Activated T-cell treated with anti-CD3 and anti-CD28 coated beads, Interleukin-2, amount 50 U/mL, for 72 hours (primary cell): Measurements from ENCODE around the gene NPEPPS. TPM values are rescaled to one million over a fixed set of nuclear protein-coding genes. Genes with fewer than 3 reads are reported as not detected.

Source experiments
- ATAC-seq, 2 donors: fragments of 150-1000 bp; cut with Tn5 transposase; replicated peaks in 1 of 2; 2 replicates each; pipeline ENCODE4 v1.10.0; 2021; ENCODE audit warnings: moderate library complexity in 2 of 2, mild to moderate bottlenecking in 1 of 2
- DNase-seq, 2 donors: peaks; one replicate each; pipeline ENCODE4 v3.0.0; 2021 to 2022; ENCODE audit warnings: mixed read lengths in 1 of 2
- H3K27ac Mint-ChIP-seq: one replicate; pipeline ENCODE4 v1.8.0; 2022; ENCODE audit warnings: mild to moderate bottlenecking, moderate library complexity, mixed read lengths
- H3K27me3 Mint-ChIP-seq: one replicate; pipeline ENCODE4 v1.8.0; 2022; ENCODE audit warnings: low read depth, mixed read lengths
- H3K36me3 Mint-ChIP-seq, 2 donors: one replicate each; pipeline ENCODE4 v1.8.0; 2022; ENCODE audit warnings: mixed read lengths in 2 of 2, mild to moderate bottlenecking in 1 of 2; ENCODE audit not compliant: insufficient read depth in 2 of 2
- H3K4me1 Mint-ChIP-seq: one replicate; pipeline ENCODE4 v1.8.0; 2022; ENCODE audit warnings: low read depth, mixed read lengths
- H3K4me3 Mint-ChIP-seq, 2 donors: one replicate each; pipeline ENCODE4 v1.8.0; 2022; ENCODE audit warnings: mild to moderate bottlenecking in 2 of 2, mixed read lengths in 2 of 2, moderate library complexity in 2 of 2
- H3K9me3 Mint-ChIP-seq, 2 donors: one replicate each; pipeline ENCODE4 v1.8.0; 2022; ENCODE audit warnings: mixed read lengths in 2 of 2
- total RNA-seq, 2 donors: library from RNA; stranded (reverse); gene quantifications; one replicate each; pipeline ENCODE4 v1.2.3, GENCODE V29; 2022

The NPEPPS gene
- total RNA-seq, 2 donors from 2014 or later, result 157 to 163 TPM

GRCh38 chr17:47622180-47622549 lies 91.3 kb downstream of the NPEPPS start:
- H3K27me3 Mint-ChIP-seq, result no peaks in the 10 kb centered on the region
- no peak overlapping the region for H3K27ac Mint-ChIP-seq
- H3K36me3 Mint-ChIP-seq, result peaks cover 5 to 34% of the 10 kb centered on the region in 2 donors
- no peak for DNase-seq
- ATAC-seq, result no peak
- no peaks in the 10 kb centered on the region for H3K9me3 Mint-ChIP-seq
- no peak overlapping the region for H3K4me3 Mint-ChIP-seq
- H3K4me1 Mint-ChIP-seq, result peaks cover 30% of the 10 kb centered on the region

DNA sequence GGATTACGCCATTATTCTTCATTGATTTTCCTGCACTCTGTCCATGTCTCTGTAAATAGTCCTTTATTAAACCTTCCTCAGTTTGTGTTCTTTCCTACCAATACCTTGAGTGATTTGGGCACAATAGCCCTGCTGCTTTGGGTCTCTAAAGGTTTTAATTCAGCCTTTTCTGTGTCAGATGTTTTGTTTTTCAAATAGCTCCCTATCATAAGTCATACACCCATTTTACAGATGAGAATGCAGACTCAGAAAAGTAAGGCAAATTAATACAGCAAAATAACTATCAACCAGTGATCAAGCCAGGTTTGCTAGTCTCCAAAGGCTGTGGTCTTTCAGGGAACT lies 93.8 kb downstream of the NPEPPS start:
- H3K27ac Mint-ChIP-seq, result no peak overlapping the region
- no peak for DNase-seq
- no peak overlapping the region for H3K4me3 Mint-ChIP-seq
- peaks cover 3 to 17% of the 10 kb centered on the region in 2 donors for H3K36me3 Mint-ChIP-seq
- ATAC-seq, result no peak
- H3K27me3 Mint-ChIP-seq, result no peaks in the 10 kb centered on the region
- H3K9me3 Mint-ChIP-seq, result no peaks in the 10 kb centered on the region
- peaks cover 20% of the 10 kb centered on the region for H3K4me1 Mint-ChIP-seq

GRCh38 chr17:47628014-47628566 lies 97.2 kb downstream of the NPEPPS start:
- no peak overlapping the region for H3K4me3 Mint-ChIP-seq
- DNase-seq (no peak), ATAC-seq (no peak)
- no peaks in the 10 kb centered on the region for H3K27me3 Mint-ChIP-seq
- H3K27ac Mint-ChIP-seq, result no peak overlapping the region
- H3K36me3 Mint-ChIP-seq, result peaks cover 1 to 3% of the 10 kb centered on the region in 2 donors
- H3K4me1 Mint-ChIP-seq, result no peaks in the 10 kb centered on the region
- H3K9me3 Mint-ChIP-seq, result no peaks in the 10 kb centered on the region

- Mint-ChIP-seq H3K9me3 (no peaks in the 10 kb centered on the region), H3K36me3 (no peaks in the 10 kb centered on the region), H3K27me3 (no peaks in the 10 kb centered on the region), H3K4me1 (no peaks in the 10 kb centered on the region), H3K27ac (peak overlapping the region; percentile 72), H3K4me3 (no peak overlapping the region)
- no peak for DNase-seq
- no peak for ATAC-seq
These were observed 98.9 kb downstream of the NPEPPS start for GRCh38 chr17:47629826-47630225.

GRCh38 chr17:47630614-47631013 lies 99.7 kb downstream of the NPEPPS start:
- H3K27ac Mint-ChIP-seq, result peak overlapping the region; percentile 31
- no peak for ATAC-seq

DNA sequence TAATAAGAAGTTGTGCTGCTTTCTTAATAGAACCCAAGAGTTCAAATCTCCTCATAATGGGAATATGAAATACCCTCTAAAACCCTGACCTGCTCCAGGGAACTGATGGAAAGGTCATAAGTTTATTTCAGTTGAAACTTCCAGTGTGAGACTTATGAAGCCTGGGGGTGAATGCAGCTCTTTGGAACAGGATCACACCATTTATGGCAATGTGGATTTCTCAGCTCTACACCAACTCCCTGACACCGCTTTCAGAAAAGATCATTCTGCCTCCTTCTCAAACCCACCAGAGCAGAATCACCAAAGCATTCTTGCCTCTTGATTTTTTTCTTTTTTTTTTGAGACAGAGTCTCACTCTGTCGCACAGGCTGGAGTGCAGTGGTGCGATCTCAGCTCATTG lies 102.1 kb downstream of the NPEPPS start:
- DNase-seq, result no peak
- Mint-ChIP-seq H3K36me3 (peaks cover 0 to 6% of the 10 kb centered on the region in 2 donors), H3K27me3 (no peaks in the 10 kb centered on the region), H3K4me1 (peaks cover 7% of the 10 kb centered on the region), H3K27ac (no peak overlapping the region), H3K4me3 (no peak overlapping the region), H3K9me3 (no peaks in the 10 kb centered on the region)
- ATAC-seq, result no peak

More at GRCh38 chr17:47630614-47631013, 99.7 kb downstream of the NPEPPS start:
- H3K4me1 Mint-ChIP-seq, result no peaks in the 10 kb centered on the region
- H3K4me3 Mint-ChIP-seq, result no peak overlapping the region
- no peaks in the 10 kb centered on the region for H3K36me3 Mint-ChIP-seq
- H3K9me3 Mint-ChIP-seq, result no peaks in the 10 kb centered on the region
- no peak for DNase-seq
- H3K27me3 Mint-ChIP-seq, result no peaks in the 10 kb centered on the region

DNA sequence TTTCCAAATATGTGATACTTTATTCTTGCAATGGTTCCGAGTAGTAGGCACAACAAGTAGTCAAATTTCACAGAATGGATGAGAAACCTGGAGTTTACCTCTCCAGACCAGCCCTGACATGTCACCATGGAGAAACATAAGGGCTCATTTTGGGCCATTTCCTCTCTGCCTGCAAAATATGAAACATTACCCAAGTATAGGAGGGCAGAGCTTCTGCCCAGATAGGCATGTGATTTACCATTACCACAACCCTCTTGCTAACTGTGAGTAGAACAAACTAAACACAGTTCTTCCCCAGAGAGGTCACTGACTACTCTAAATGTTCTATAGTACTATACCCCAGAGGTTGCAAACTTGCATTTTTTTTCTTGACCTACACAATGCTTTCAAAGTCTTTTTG lies 103.1 kb downstream of the NPEPPS start:
- Mint-ChIP-seq H3K27ac (no peak overlapping the region), H3K4me3 (no peak overlapping the region)
- no peak for ATAC-seq

GRCh38 chr17:47634870-47635269 lies 104.0 kb downstream of the NPEPPS start:
- ATAC-seq (no peak), DNase-seq (no peak)
- H3K9me3 Mint-ChIP-seq, result no peaks in the 10 kb centered on the region
- H3K4me1 Mint-ChIP-seq, result peaks cover 12% of the 10 kb centered on the region
- no peak overlapping the region for H3K27ac Mint-ChIP-seq
- H3K36me3 Mint-ChIP-seq, result peaks cover 0 to 6% of the 10 kb centered on the region in 2 donors
- H3K4me3 Mint-ChIP-seq, result no peak overlapping the region
- no peaks in the 10 kb centered on the region for H3K27me3 Mint-ChIP-seq

More for the DNA sequence above, 103.1 kb downstream of the NPEPPS start:
- Mint-ChIP-seq H3K4me1 (peaks cover 7% of the 10 kb centered on the region), H3K9me3 (no peaks in the 10 kb centered on the region), H3K27me3 (no peaks in the 10 kb centered on the region), H3K36me3 (peaks cover 0 to 6% of the 10 kb centered on the region in 2 donors)
- no peak for DNase-seq

- H3K9me3 Mint-ChIP-seq, result no peaks in the 10 kb centered on the region
- H3K27me3 Mint-ChIP-seq, result no peaks in the 10 kb centered on the region
- H3K36me3 Mint-ChIP-seq, result peaks cover 0 to 6% of the 10 kb centered on the region in 2 donors
- no peak overlapping the region for H3K27ac Mint-ChIP-seq
- DNase-seq (no peak), ATAC-seq (no peak)
- H3K4me1 Mint-ChIP-seq, result peaks cover 12% of the 10 kb centered on the region
- no peak overlapping the region for H3K4me3 Mint-ChIP-seq
These were observed 104.8 kb downstream of the NPEPPS start for GRCh38 chr17:47635734-47636133.

GRCh38 chr17:47636273-47637030 lies 105.5 kb downstream of the NPEPPS start:
- Mint-ChIP-seq H3K9me3 (no peaks in the 10 kb centered on the region), H3K4me3 (no peak overlapping the region), H3K27ac (no peak overlapping the region), H3K4me1 (peaks cover 12% of the 10 kb centered on the region), H3K36me3 (peaks cover 0 to 6% of the 10 kb centered on the region in 2 donors), H3K27me3 (no peaks in the 10 kb centered on the region)
- no peak for ATAC-seq
- DNase-seq, result no peak

- Mint-ChIP-seq H3K4me1 (peaks cover 18% of the 10 kb centered on the region), H3K27me3 (no peaks in the 10 kb centered on the region), H3K36me3 (peaks cover 0 to 6% of the 10 kb centered on the region in 2 donors), H3K9me3 (no peaks in the 10 kb centered on the region), H3K4me3 (no peak overlapping the region), H3K27ac (no peak overlapping the region)
- DNase-seq (no peak), ATAC-seq (no peak)
These were observed 108.0 kb downstream of the NPEPPS start for GRCh38 chr17:47638903-47639302.

DNA sequence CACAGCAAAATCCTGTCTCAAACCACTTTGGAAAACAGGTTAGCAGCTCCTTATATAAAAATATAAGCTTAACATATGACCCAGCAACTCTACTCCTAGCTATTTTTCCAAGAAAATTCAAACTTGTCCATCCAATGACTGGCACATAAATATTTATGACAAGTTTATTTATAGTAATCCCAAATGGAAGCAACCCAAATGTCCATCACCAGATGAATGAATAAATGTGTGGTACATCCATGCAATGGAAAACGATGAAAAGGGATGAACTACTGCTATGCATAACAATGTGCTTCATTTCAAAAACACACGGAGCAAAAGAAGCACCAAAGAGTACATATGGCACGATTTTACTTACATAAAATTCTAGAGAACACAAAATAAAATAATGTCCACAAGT lies 109.2 kb downstream of the NPEPPS start:
- H3K9me3 Mint-ChIP-seq, result no peaks in the 10 kb centered on the region
- DNase-seq, result no peak
- H3K36me3 Mint-ChIP-seq, result peaks cover 0 to 6% of the 10 kb centered on the region in 2 donors
- H3K27ac Mint-ChIP-seq, result no peak overlapping the region
- peaks cover 18% of the 10 kb centered on the region for H3K4me1 Mint-ChIP-seq
- no peaks in the 10 kb centered on the region for H3K27me3 Mint-ChIP-seq
- no peak overlapping the region for H3K4me3 Mint-ChIP-seq
- ATAC-seq, result no peak

DNA sequence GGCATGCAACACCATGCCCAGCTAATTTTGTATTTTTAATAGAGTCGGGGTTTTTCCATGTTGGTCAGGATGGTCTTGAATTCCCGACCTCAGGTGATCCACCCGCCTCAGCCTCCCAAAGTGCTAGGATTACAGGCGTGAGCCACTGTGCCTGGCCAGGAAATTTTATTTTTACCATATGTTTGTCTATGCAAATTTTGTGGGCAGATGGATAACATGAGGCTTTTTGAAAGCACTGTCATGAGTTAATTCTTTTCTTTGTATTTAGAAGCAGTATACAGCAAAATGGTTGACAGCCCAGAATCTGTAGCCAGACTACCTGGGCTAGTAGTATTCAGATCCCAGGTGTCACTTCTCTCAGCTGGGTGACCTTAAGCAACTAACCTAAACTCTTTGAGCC lies 110.3 kb downstream of the NPEPPS start:
- Mint-ChIP-seq H3K9me3 (no peaks in the 10 kb centered on the region), H3K4me3 (no peak overlapping the region), H3K27me3 (no peaks in the 10 kb centered on the region), H3K4me1 (peaks cover 15% of the 10 kb centered on the region), H3K36me3 (peaks cover 0 to 6% of the 10 kb centered on the region in 2 donors), H3K27ac (no peak overlapping the region)
- DNase-seq (no peak), ATAC-seq (no peak)

GRCh38 chr17:47643116-47643515 lies 112.2 kb downstream of the NPEPPS start:
- Mint-ChIP-seq H3K36me3 (no peaks in the 10 kb centered on the region), H3K27me3 (no peaks in the 10 kb centered on the region), H3K9me3 (no peaks in the 10 kb centered on the region), H3K4me1 (peaks cover 23% of the 10 kb centered on the region), H3K4me3 (no peak overlapping the region), H3K27ac (no peak overlapping the region)
- ATAC-seq (no peak), DNase-seq (no peak)
